ENCODE measurements around the gene SH2D1A. TPM values are rescaled to one million over a fixed set of nuclear protein-coding genes. Genes with fewer than 3 reads are reported as not detected.

The SH2D1A gene
- total and polyA plus RNA-seq, 8 donors = 0.43 to 1.1 (median 0.64) TPM

DNA sequence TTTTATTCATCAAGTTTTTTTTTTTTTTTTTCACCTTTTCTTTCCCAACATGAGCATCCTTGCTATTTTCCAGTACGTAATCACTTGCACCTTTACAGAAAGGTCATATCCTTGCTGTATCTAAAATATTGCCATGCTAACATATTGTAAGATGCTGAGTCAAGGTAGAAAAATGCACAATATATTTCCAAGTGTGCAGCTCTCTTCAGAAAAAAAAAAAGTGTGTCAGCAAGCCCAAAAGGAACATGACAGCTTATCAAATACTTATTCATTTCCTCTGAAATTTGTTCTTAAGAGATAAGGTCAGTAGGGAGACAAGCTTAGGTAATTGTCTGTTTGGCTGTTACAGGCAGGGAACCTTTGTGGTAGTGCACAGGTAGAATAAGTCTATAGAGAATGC lies 27.0 kb downstream of the SH2D1A start:
- DNase-seq (no peak), ATAC-seq (no peak)
- Histone ChIP-seq H3K9me3 (no peaks in the 10 kb centered on the region), H3K27ac (no peak overlapping the region), H3K4me3 (no peak overlapping the region), H3K36me3 (no peaks in the 10 kb centered on the region), H3K4me1 (no peaks in the 10 kb centered on the region), H3K27me3 (no peaks in the 10 kb centered on the region)
- TF ChIP-seq, protein P1, sequence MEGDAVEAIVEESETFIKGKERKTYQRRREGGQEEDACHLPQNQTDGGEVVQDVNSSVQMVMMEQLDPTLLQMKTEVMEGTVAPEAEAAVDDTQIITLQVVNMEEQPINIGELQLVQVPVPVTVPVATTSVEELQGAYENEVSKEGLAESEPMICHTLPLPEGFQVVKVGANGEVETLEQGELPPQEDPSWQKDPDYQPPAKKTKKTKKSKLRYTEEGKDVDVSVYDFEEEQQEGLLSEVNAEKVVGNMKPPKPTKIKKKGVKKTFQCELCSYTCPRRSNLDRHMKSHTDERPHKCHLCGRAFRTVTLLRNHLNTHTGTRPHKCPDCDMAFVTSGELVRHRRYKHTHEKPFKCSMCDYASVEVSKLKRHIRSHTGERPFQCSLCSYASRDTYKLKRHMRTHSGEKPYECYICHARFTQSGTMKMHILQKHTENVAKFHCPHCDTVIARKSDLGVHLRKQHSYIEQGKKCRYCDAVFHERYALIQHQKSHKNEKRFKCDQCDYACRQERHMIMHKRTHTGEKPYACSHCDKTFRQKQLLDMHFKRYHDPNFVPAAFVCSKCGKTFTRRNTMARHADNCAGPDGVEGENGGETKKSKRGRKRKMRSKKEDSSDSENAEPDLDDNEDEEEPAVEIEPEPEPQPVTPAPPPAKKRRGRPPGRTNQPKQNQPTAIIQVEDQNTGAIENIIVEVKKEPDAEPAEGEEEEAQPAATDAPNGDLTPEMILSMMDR (IDR thresholded peaks at IDR 0.05) = no peak
- intact Hi-C loops (cut with DNase I) = loop anchor here in 1 of 2 donors (10.0 kb wide), 1 partner anchor 159 kb away; no protein-coding TSS in a partner anchor

DNA sequence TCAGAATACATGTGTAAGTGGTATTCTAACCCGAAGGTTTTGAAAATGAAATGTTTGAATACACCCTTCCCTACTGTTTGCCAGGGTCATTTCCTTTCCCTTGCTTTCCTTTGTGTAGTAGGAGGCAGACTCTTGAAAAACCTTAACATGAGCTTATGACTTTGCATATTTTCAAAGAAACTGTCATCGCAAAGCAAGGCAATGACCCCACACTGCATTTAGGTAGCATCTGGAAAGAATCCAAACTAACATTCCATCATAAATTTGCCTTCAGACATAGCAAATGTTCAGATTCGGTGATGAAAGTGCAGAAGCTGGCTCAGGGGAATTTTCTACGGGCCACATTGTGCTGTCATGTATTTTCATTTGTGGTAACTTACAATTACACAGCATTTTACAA lies 32.3 kb downstream of the SH2D1A start:
- Histone ChIP-seq H3K9me3 (no peaks in the 10 kb centered on the region), H3K36me3 (no peaks in the 10 kb centered on the region), H3K27me3 (no peaks in the 10 kb centered on the region), H3K27ac (no peak overlapping the region), H3K4me1 (no peaks in the 10 kb centered on the region), H3K4me3 (no peak overlapping the region)
- TF ChIP-seq, protein P1 (IDR thresholded peaks at IDR 0.05) = no peak
- intact Hi-C loops (cut with DNase I) = loop anchor here in 1 of 2 donors (10.0 kb wide), 1 partner anchor 164 kb away; no protein-coding TSS in a partner anchor
- DNase-seq (no peak), ATAC-seq (no peak)

DNA sequence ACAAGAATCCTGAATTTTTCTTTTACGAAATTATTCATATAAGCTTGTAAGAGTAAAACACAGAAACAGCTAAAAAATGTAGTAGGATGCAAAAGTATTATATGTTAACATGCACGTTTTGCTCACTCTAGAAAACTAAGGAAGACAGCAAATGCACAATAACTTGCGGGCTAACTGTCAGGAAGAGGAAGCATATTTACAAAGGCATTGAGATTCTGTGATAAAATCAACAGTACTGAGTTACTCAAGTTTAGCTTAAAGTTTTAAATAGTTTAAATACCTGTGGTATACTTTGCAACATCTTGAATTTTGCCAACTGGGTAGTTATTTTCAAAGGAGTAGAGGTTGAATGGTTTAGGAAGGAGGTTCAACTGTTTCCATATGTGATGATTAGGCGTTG lies 37.0 kb downstream of the SH2D1A start:
- intact Hi-C loops (cut with DNase I) = no loop called here
- ATAC-seq (no peak), DNase-seq (no peak)
- Histone ChIP-seq H3K4me3 (no peak overlapping the region), H3K27ac (no peak overlapping the region), H3K27me3 (no peaks in the 10 kb centered on the region), H3K4me1 (no peaks in the 10 kb centered on the region), H3K9me3 (no peaks in the 10 kb centered on the region), H3K36me3 (no peaks in the 10 kb centered on the region)
- TF ChIP-seq, protein P1 (IDR thresholded peaks at IDR 0.05) = no peak

DNA sequence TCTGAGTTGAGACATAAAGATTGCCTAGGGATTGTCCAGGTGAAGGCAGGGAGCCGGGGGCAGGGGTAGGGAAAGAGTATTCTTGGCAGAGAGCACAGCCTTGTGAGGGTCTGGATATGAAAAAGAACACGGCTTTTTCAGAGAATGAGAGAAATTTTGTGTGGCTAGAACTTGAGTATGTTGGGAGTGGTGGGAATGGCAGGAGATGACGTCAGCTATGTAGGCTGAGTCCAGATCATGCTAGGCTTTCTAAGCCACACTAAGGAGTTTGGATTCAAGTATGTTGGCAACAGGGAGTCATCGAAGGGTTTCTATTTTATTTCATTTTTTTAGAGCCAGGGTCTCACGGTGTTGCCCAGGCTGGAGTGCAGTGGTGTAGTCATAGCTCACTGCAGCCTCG lies 40.0 kb downstream of the SH2D1A start:
- H3K9me3 ChIP-seq = no peaks in the 10 kb centered on the region
- DNase-seq (no peak), ATAC-seq (no peak)
- TF ChIP-seq, protein P1 (IDR thresholded peaks at IDR 0.05) = no peak
- no peak overlapping the region for H3K4me3 ChIP-seq
- H3K27me3 ChIP-seq = no peaks in the 10 kb centered on the region
- no peak overlapping the region for H3K27ac ChIP-seq
- no peaks in the 10 kb centered on the region for H3K4me1 ChIP-seq
- no peaks in the 10 kb centered on the region for H3K36me3 ChIP-seq
- intact Hi-C loops (cut with DNase I) = no loop called here

DNA sequence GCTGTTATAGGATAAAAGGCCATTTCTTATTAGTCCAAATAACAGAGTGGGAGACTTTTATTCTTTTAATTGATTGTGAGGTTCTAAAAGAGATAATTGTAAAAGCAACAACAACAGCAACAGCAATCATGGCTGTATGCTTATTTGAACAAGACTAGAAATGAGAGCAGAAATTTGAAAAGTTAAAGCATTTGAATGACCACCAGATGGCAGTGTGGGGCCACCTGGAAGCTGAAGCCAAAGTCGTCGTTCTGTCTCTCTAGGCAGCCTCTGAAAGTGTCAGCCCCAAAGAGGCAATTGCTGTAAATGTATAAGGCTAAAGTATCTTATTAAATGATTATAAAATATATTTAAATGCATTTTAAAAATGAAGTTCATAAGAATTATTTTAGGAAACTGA lies 42.2 kb downstream of the SH2D1A start:
- Histone ChIP-seq H3K27me3 (no peaks in the 10 kb centered on the region), H3K4me3 (no peak overlapping the region), H3K9me3 (no peaks in the 10 kb centered on the region), H3K27ac (no peak overlapping the region), H3K4me1 (no peaks in the 10 kb centered on the region), H3K36me3 (no peaks in the 10 kb centered on the region)
- peak; percentile 86 for ATAC-seq
- intact Hi-C loops (cut with DNase I) = no loop called here
- TF ChIP-seq, protein P1 (IDR thresholded peaks at IDR 0.05) = peak; percentile 51 to 72
- peak in 3 of 4 donors; percentile 49 to 67 (median 52) for DNase-seq

Measured in left lung (tissue), 10 donors.